GM18517 (cell line): ENCODE data around the gene PDE5A.
A peak's percentile ranks its signal among the peaks of the same experiment; 100 is the strongest.
"Not testable (repeated sequence)": the region's sequence is repeated elsewhere in the genome, so short reads cannot be mapped to it uniquely, and the experiment has no call there.

Source experiments
- ATAC-seq: cut with Tn5 transposase; IDR thresholded peaks from one replicate; pipeline ENCODE4 v1.9.1; 2021; ENCODE audit warnings: mild to moderate bottlenecking, moderate library complexity; ENCODE audit not compliant: unreplicated experiment

The PDE5A gene

GRCh38 chr4:119646347-119647071 lies 17.9 kb upstream of the PDE5A start:
- no peak for ATAC-seq

- ATAC-seq, result no peak
Measured at GRCh38 chr4:119643306-119644042, 14.9 kb upstream of the PDE5A start.

- no peak for ATAC-seq
Measured at GRCh38 chr4:119641765-119642164, 13.2 kb upstream of the PDE5A start.

GRCh38 chr4:119638359-119638758 lies 9.8 kb upstream of the PDE5A start:
- ATAC-seq, result no peak

- ATAC-seq, result not testable (repeated sequence)
Measured at GRCh38 chr4:119636851-119637250, 8.2 kb upstream of the PDE5A start.

- no peak for ATAC-seq
Measured at GRCh38 chr4:119632216-119632615, 3.6 kb upstream of the PDE5A start.

GRCh38 chr4:119629142-119629471 lies 503 bp upstream of the PDE5A start:
- ATAC-seq, result peak; percentile 37

- ATAC-seq, result peak; percentile 53
Measured at GRCh38 chr4:119627267-119628255, 1.0 kb downstream of the PDE5A start.

- ATAC-seq, result peak; percentile 2
Measured at GRCh38 chr4:119626943-119627266, 1.7 kb downstream of the PDE5A start.

GRCh38 chr4:119626420-119626819 lies 2.2 kb downstream of the PDE5A start:
- no peak for ATAC-seq

- no peak for ATAC-seq
Measured at GRCh38 chr4:119625761-119626160, 2.8 kb downstream of the PDE5A start.

- no peak for ATAC-seq
Measured at GRCh38 chr4:119624356-119624755, 4.2 kb downstream of the PDE5A start.

GRCh38 chr4:119623025-119623424 lies 5.6 kb downstream of the PDE5A start:
- ATAC-seq, result no peak

GRCh38 chr4:119615068-119615719 lies 13.4 kb downstream of the PDE5A start:
- no peak for ATAC-seq

- no peak for ATAC-seq
Measured at GRCh38 chr4:119604266-119604665, 24.3 kb downstream of the PDE5A start.

- ATAC-seq, result no peak
Measured at GRCh38 chr4:119602366-119602765, 26.2 kb downstream of the PDE5A start.

GRCh38 chr4:119598521-119598920 lies 30.1 kb downstream of the PDE5A start:
- ATAC-seq, result no peak

GRCh38 chr4:119597377-119597776 lies 31.2 kb downstream of the PDE5A start:
- no peak for ATAC-seq

GRCh38 chr4:119593698-119594097 lies 34.9 kb downstream of the PDE5A start:
- ATAC-seq, result no peak

GRCh38 chr4:119592830-119593229 lies 35.8 kb downstream of the PDE5A start:
- ATAC-seq, result no peak

- ATAC-seq, result no peak
Measured at GRCh38 chr4:119589165-119589564, 39.4 kb downstream of the PDE5A start.
